H1 (cell line): ENCODE results near the gene KIF5A. TPM values are rescaled to one million over a fixed set of nuclear protein-coding genes. Genes with fewer than 3 reads are reported as not detected.

Source experiments
- CTCF ChIA-PET: fragments of 300-600 bp; sonication (Branson Sonifier 250); formaldehyde crosslinking; loops from one replicate; lab custom pipeline; 2021; ENCODE audit not compliant: partially characterized antibody; lab: Charles Lee
- POLR2A ChIA-PET: fragments of 300-600 bp; sonication (Branson Sonifier 250); formaldehyde crosslinking; loops from one replicate; lab custom pipeline; 2021; ENCODE audit warnings: inconsistent platforms; ENCODE audit not compliant: partially characterized antibody; lab: Charles Lee
- DNase-seq, 2 experiments: peaks; one replicate each; pipeline versions ENCODE4 v3.0.0 to v3.0.0-alpha.2; 2010 to 2022; ENCODE audit warnings: low spot score in 2 of 2, low read depth in 1 of 2, mixed read lengths in 1 of 2
- FAIRE-seq: peaks from 2 replicates; lab custom pipeline; 2011; peaks lifted over from hg19 to GRCh38; lab: Jason Lieb, UNC
- H2AFZ ChIP-seq: 2 replicates; pipeline ENCODE4 v1.8.1; 2012; ENCODE audit warnings: low read length, inconsistent platforms
- H2AK5ac ChIP-seq: 2 replicates; pipeline ENCODE4 v1.6.1; 2013; ENCODE audit warnings: low read depth, low read length
- H2BK120ac ChIP-seq: replicated peaks from 2 replicates; pipeline ENCODE3; 2013; ENCODE audit warnings: low read depth, low read length, inconsistent platforms
- H2BK12ac ChIP-seq: 2 replicates; pipeline ENCODE4 v1.6.1; 2013; ENCODE audit warnings: low read depth, low read length
- H2BK15ac ChIP-seq: 2 replicates; pipeline ENCODE4 v1.6.1; 2013; ENCODE audit warnings: low read length
- H2BK20ac ChIP-seq: 2 replicates; pipeline ENCODE4 v1.6.1; 2013; ENCODE audit warnings: low read length
- H2BK5ac ChIP-seq: 2 replicates; pipeline ENCODE4 v1.6.1; 2013; ENCODE audit warnings: low read depth, low read length
- H3K14ac ChIP-seq: 2 replicates; pipeline ENCODE4 v1.6.1; 2013; ENCODE audit warnings: inconsistent platforms; ENCODE audit not compliant: insufficient read length
- H3K18ac ChIP-seq: 2 replicates; pipeline ENCODE4 v1.6.1; 2013; ENCODE audit warnings: low read length; ENCODE audit errors: extremely low read depth
- H3K23ac ChIP-seq: 2 replicates; pipeline ENCODE4 v1.6.1; 2013; ENCODE audit warnings: inconsistent platforms; ENCODE audit not compliant: insufficient read length
- H3K23me2 ChIP-seq: 2 replicates; pipeline ENCODE4 v1.6.1; 2013; ENCODE audit warnings: low read depth, low read length
- H3K27ac ChIP-seq: 2 replicates; pipeline ENCODE4 v1.6.1; 2011; ENCODE audit warnings: low read depth, low read length, inconsistent platforms
- H3K27me3 ChIP-seq, 4 experiments: replicated peaks in 1 of 4; 1 replicate in 1 of 4; 2 replicates in 3 of 4; pipeline versions ENCODE4 v1.6.1 to v1.8.1; 2011 to 2013; ENCODE audit warnings: low read length in 3 of 4, mild to moderate bottlenecking in 3 of 4, inconsistent platforms in 2 of 4, mixed read lengths in 2 of 4, moderate library complexity in 1 of 4; ENCODE audit not compliant: control insufficient read depth in 3 of 4, insufficient read depth in 3 of 4; ENCODE audit errors: extremely low read depth in 1 of 4
- H3K36me3 ChIP-seq, 4 experiments: 2 replicates each; pipeline versions ENCODE4 v1.6.1 to v1.8.1; 2011 to 2013; ENCODE audit warnings: mild to moderate bottlenecking in 4 of 4, low read length in 3 of 4, moderate library complexity in 2 of 4, control low read depth in 1 of 4, inconsistent platforms in 1 of 4; ENCODE audit not compliant: insufficient read depth in 4 of 4, control insufficient read depth in 2 of 4
- H3K4ac ChIP-seq: replicated peaks from 2 replicates; pipeline ENCODE3; 2013; ENCODE audit warnings: low read length, low read depth, mixed read lengths, inconsistent platforms; ENCODE audit not compliant: insufficient read length
- H3K4me1 ChIP-seq, 4 experiments: replicated peaks in 1 of 4; 1 replicate in 1 of 4; 2 replicates in 3 of 4; pipeline versions ENCODE4 v1.6.1 to v1.8.1; 2011 to 2013; ENCODE audit warnings: low read length in 3 of 4, inconsistent platforms in 2 of 4, mixed read lengths in 1 of 4; ENCODE audit not compliant: insufficient read depth in 4 of 4, control insufficient read depth in 3 of 4
- H3K4me2 ChIP-seq, 2 experiments: 2 replicates each; pipeline versions ENCODE4 v1.6.1 to v1.8.1; 2011 to 2013; ENCODE audit warnings: low read depth in 2 of 2, low read length in 2 of 2, control low read depth in 1 of 2, inconsistent platforms in 1 of 2, mild to moderate bottlenecking in 1 of 2; ENCODE audit not compliant: insufficient read depth in 1 of 2
- H3K4me3 ChIP-seq, 4 experiments: fragments of 200-600, 300-600 bp in 1 of 4; sonication (generic), shearing (Covaris generic), sonication (Bioruptor Twin) in 1 of 4; 2 replicates each; pipeline versions ENCODE4 v1.5.1 to v1.8.1; 2011 to 2016; ENCODE audit warnings: low read length in 4 of 4, low read depth in 3 of 4, control low read depth in 2 of 4, inconsistent platforms in 2 of 4, mild to moderate bottlenecking in 2 of 4, mixed read lengths in 1 of 4, moderate library complexity in 1 of 4; ENCODE audit not compliant: insufficient read depth in 2 of 4; ENCODE audit errors: extremely low read depth in 1 of 4
- H3K56ac ChIP-seq: replicated peaks from 2 replicates; pipeline ENCODE3; 2013; ENCODE audit warnings: low read depth, mild to moderate bottlenecking, mixed read lengths, low read length, inconsistent platforms; ENCODE audit not compliant: insufficient read length
- H3K79me1 ChIP-seq: 2 replicates; pipeline ENCODE4 v1.6.1; 2013; ENCODE audit warnings: low read depth, low read length, control low read depth
- H3K79me2 ChIP-seq, 2 experiments: 2 replicates each; pipeline versions ENCODE4 v1.6.1 to v1.8.1; 2012 to 2013; ENCODE audit warnings: low read length in 2 of 2, mild to moderate bottlenecking in 2 of 2, inconsistent platforms in 1 of 2; ENCODE audit not compliant: insufficient read depth in 2 of 2, control insufficient read depth in 1 of 2
- H3K9ac ChIP-seq, 4 experiments: replicated peaks in 1 of 4; 1 replicate in 1 of 4; 2 replicates in 3 of 4; pipeline versions ENCODE4 v1.6.1 to v1.8.1; 2011 to 2013; ENCODE audit warnings: low read depth in 3 of 4, low read length in 3 of 4, control low read depth in 2 of 4, mild to moderate bottlenecking in 2 of 4, moderate library complexity in 2 of 4, inconsistent platforms in 1 of 4; ENCODE audit errors: extremely low read depth in 1 of 4
- H3K9me3 ChIP-seq, 2 experiments: 2 replicates each; pipeline versions ENCODE4 v1.6.1 to v1.8.1; 2012 to 2013; ENCODE audit warnings: mild to moderate bottlenecking in 2 of 2, moderate library complexity in 2 of 2, control low read depth in 1 of 2, inconsistent platforms in 1 of 2, low read depth in 1 of 2, low read length in 1 of 2, mixed read lengths in 1 of 2; ENCODE audit not compliant: insufficient read depth in 2 of 2
- H4K20me1 ChIP-seq, 2 experiments: replicated peaks in 1 of 2; 2 replicates each; pipeline versions ENCODE3 to v1.8.1; 2011 to 2013; ENCODE audit warnings: inconsistent platforms in 2 of 2, low read length in 2 of 2, mild to moderate bottlenecking in 1 of 2; ENCODE audit not compliant: insufficient read depth in 2 of 2, control insufficient read depth in 1 of 2
- H4K5ac ChIP-seq: 2 replicates; pipeline ENCODE4 v1.6.1; 2013; ENCODE audit warnings: low read length, low read depth, mixed read lengths, inconsistent platforms; ENCODE audit not compliant: insufficient read length
- H4K8ac ChIP-seq: 2 replicates; pipeline ENCODE4 v1.8.0; 2013; ENCODE audit warnings: mild to moderate bottlenecking, moderate library complexity, low read length, inconsistent platforms; ENCODE audit not compliant: insufficient read depth; ENCODE audit errors: extremely low read depth
- H4K91ac ChIP-seq: replicated peaks from 2 replicates; pipeline ENCODE3; 2013; ENCODE audit warnings: low read length, mixed read lengths, inconsistent platforms; ENCODE audit not compliant: insufficient read length
- ASH2L ChIP-seq: fragments of 200-600, 300-600 bp; sonication (generic); IDR thresholded peaks from one replicate; pipeline ENCODE4 v1.7.1; 2017; ENCODE audit warnings: low read length
- CHD2 ChIP-seq: IDR thresholded peaks from 2 replicates; pipeline ENCODE4 v1.6.1; 2012; ENCODE audit warnings: low read length, improper control_type of control experiment
- KDM4A ChIP-seq: IDR thresholded peaks from one replicate; pipeline ENCODE4 v1.7.1; 2012; ENCODE audit warnings: low read depth, mild to moderate bottlenecking, moderate library complexity, low read length, inconsistent platforms; ENCODE audit not compliant: severe bottlenecking
- POLR2AphosphoS5 ChIP-seq: IDR thresholded peaks from 2 replicates; pipeline ENCODE4 v1.6.1; 2011; ENCODE audit warnings: low read depth, low read length
- TBP ChIP-seq: IDR thresholded peaks from 2 replicates; pipeline ENCODE4 v1.6.1; 2011; ENCODE audit warnings: low read depth, low read length, improper control_type of control experiment
- WGBS, 2 experiments: shearing (Covaris generic) in 1 of 2; methylation state at CpG; one replicate each; pipeline versions ENCODE4 v1.1.6 to v1.1.7; 2013 to 2015; ENCODE audit warnings: low lambda C conversion rate in 2 of 2, mixed read lengths in 2 of 2, inconsistent platforms in 1 of 2, low coverage in 1 of 2, missing lambda C conversion rate in 1 of 2; ENCODE audit not compliant: insufficient replicate concordance in 2 of 2, insufficient coverage in 1 of 2, insufficient read length in 1 of 2; ENCODE audit errors: extremely low coverage in 1 of 2, missing lambda C conversion rate in 1 of 2; 5-methylcytosine and 5-hydroxymethylcytosine counted together
- polyA plus RNA-seq, 7 experiments: library from polyadenylated mRNA; depleted of rRNA in 3 of 7; stranded (reverse) in 5 of 7; unstranded in 2 of 7; fragments of >200 nt in 5 of 7; fragments of 200-250 nt in 2 of 7; gene quantifications; 1 replicate in 5 of 7; 2 replicates in 1 of 7; 4 replicates in 1 of 7; pipeline versions ENCODE4 v1.2.1 to v1.2.3, GENCODE V29; 2011 to 2013; ENCODE audit warnings: missing spikeins in 2 of 7, mixed read lengths in 2 of 7
- total RNA-seq: library from RNA; stranded (reverse); fragmentation: NEBNext Ultra II Directional; extraction: Animal tissue kit (Norgen Biotek cat#: 25700); gene quantifications from 2 replicates; pipeline ENCODE4 v1.2.1, GENCODE V29; 2021

Gene KIF5A
- total and polyA plus RNA-seq, 2 of the 8 experiments (the other 6 are each of a cell fraction or from before 2014, with no cell fraction given) = 10.7 to 21.9 TPM

DNA sequence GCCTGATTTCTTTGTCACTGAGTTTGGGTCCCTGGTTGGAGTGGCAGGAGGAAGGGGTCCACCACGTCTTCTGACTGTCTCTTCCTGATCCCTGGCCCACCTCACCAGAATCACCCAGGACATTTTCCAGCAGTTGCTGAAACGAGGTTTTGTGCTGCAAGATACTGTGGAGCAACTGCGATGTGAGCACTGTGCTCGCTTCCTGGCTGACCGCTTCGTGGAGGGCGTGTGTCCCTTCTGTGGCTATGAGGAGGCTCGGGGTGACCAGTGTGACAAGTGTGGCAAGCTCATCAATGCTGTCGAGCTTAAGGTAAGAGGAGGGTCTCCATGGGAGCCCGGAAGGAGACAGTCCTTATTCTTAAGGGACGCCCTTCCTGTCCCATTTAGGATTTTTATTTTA, 49.6 kb upstream of the KIF5A start:
- Histone ChIP-seq H3K23me2 (no peaks in the 10 kb centered on the region), H3K27me3 (no peaks in the 10 kb centered on the region), H3K4me3 (no peak overlapping the region), H3K4ac (no peak overlapping the region), H2AK5ac (no peak overlapping the region), H3K79me1 (peaks cover 5% of the 10 kb centered on the region; the same call in 1 of the 2 replicates), H2BK15ac (no peak overlapping the region), H2BK20ac (no peak overlapping the region), H3K9ac (no peak overlapping the region), H3K9me3 (no peaks in the 10 kb centered on the region), H2BK120ac (no peak overlapping the region), H3K36me3 (peaks cover 38 to 94% (median 72%) of the 10 kb centered on the region in 4 experiments), H2BK12ac (no peak overlapping the region), H4K20me1 (peaks cover 0 to 2% of the 10 kb centered on the region in 2 experiments), H3K27ac (no peak overlapping the region), H3K56ac (no peak overlapping the region), H4K91ac (no peak overlapping the region), H3K79me2 (peaks cover 0 to 3% of the 10 kb centered on the region in 2 experiments; a peak in 1 of 4 replicates), H3K18ac (no peak overlapping the region), H3K4me1 (no peaks in the 10 kb centered on the region), H3K14ac (no peak overlapping the region), H2AFZ (no peak overlapping the region)
- FAIRE-seq = no peak
- 91% methylated on average over 7 of the region's 11 CpGs; no CpG with 5 or more reads in 1 of the 2 experiments for WGBS, 2 experiments
- POLR2A ChIA-PET = interaction anchor here (0.7 to 0.9 kb wide), 2 partner anchors 24 to 1296 kb away, joined by 3 read pairs; no protein-coding TSS in a partner anchor
- TF ChIP-seq CHD2 (no peak), KDM4A (no peak), POLR2AphosphoS5 (0 out of 2 replicates have a peak, but pooled peaks have one; percentile 31), TBP (no peak), ASH2L (no peak)
- TF ChIP-seq, all 59 proteins: peak for 1
- CTCF ChIA-PET = interaction anchor here (1.0 to 1.5 kb wide), 2 partner anchors 19 to 26 kb away, joined by 3 read pairs; no protein-coding TSS in a partner anchor
- Histone ChIP-seq H2BK5ac (no peak overlapping the region), H3K4me2 (no peak overlapping the region), H3K23ac (no peak overlapping the region), H4K8ac (no peak overlapping the region), H4K5ac (no peak overlapping the region)
- DNase-seq = no peak
